Measurements from ENCODE around the gene SPOCD1. TPM values are rescaled to one million over a fixed set of nuclear protein-coding genes. Genes with fewer than 3 reads are reported as not detected.

The SPOCD1 gene
- total and polyA plus RNA-seq, 5 experiments from 2014 or later, result 0.36 TPM; not detected in 4

DNA sequence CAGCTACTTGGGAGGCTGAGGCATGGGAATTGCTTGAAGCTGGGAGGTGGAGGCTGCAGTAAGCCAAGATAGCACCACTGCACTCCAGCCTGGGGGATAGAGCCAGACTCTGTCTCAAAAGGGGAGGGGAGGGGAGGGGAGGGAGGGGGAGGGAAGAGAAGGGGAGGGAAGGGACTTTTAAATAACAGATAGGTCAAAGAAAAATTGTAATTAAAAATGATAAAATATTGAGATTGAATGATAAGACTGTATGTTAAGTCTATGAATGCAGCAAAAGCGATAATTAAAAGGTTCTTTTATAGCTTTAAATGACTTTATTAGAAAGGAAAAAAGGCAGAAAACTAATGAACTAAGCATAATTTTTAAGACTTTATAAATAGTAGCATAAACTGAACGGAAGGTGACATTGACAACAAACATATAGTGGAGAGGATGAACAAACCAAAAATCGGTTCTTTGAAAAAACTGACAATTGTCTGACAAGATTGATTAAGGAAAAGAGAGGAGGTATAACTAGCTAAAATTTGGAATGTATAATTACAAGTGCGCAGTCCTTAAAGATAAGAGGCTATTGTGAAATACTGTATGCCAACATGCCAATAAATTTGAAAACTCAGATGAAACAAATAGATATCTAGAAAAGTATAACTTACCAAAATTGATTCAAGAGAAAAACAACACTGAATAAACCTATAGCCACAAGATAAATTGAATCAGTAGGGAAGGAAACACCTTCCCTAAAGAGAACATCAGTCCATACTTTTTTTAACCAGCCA is 8.4 kb downstream of the SPOCD1 start:
- POLR2A ChIA-PET, result no interaction called here
- no peak for ATAC-seq
- no peaks in the 10 kb centered on the region for H3K36me3 Mint-ChIP-seq
- peaks cover 0 to 7% (median 6%) of the 10 kb centered on the region in 4 donors for H3K4me1 Mint-ChIP-seq
- H3K9me3 Mint-ChIP-seq, result no peaks in the 10 kb centered on the region
- no peak for DNase-seq
- H3K4me3 Mint-ChIP-seq, result no peak overlapping the region
- H3K27me3 Mint-ChIP-seq, result no peaks in the 10 kb centered on the region
- peak overlapping the region in 1 of 10 donors; percentile 75 for H3K27ac Mint-ChIP-seq

DNA sequence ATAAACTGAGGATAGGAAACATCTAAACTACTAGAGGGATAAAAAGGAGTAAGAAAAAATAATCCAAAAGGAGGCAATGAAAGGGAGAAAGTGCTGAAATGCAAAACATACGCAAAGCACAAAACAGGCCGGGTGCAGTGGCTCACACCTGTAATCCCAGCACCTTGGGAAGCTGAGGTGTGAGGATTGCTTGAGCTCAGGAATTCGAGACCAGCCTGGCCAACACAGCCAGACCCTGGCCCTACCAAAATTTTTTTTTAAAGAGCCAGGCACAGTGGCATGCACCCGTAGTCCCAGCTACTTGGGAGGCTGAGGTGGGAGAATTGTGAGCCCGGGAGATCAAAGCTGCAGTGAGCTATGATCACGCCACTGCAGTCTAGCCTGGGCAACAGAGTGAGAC is 10.5 kb downstream of the SPOCD1 start:
- Mint-ChIP-seq H3K4me1 (peaks cover 0 to 20% (median 11%) of the 10 kb centered on the region in 4 donors), H3K4me3 (no peak overlapping the region), H3K36me3 (no peaks in the 10 kb centered on the region), H3K27ac (no peak overlapping the region), H3K9me3 (no peaks in the 10 kb centered on the region), H3K27me3 (peaks cover 0 to 2% (median 0%) of the 10 kb centered on the region in 5 donors)
- ATAC-seq, result no peak
- POLR2A ChIA-PET, result interaction anchor here (0.7 kb wide), 1 partner anchor 363 kb away, joined by 3 read pairs; no protein-coding TSS in a partner anchor
- no peak for DNase-seq

DNA sequence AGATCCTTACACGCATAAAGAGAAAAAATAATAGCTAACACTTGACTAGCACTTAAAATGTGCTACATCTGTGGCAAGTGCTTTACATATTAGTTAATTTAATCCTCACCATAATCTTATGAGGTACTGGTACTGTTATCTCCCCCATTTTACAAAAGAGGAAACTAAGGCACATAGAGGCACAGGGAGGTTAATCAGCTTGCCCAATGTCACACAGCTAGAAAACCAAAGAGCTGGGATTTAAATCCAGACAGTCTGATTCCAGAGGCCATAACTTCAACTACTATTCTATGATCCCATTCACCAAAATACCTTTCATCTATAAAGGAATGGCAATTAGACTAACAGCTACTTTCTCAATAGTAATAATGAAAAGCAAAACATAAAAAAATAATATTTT is 11.7 kb downstream of the SPOCD1 start:
- POLR2A ChIA-PET, result interaction anchor here (0.6 kb wide), 1 partner anchor 13 kb away, joined by 3 read pairs; no protein-coding TSS in a partner anchor
- no peaks in the 10 kb centered on the region for H3K9me3 Mint-ChIP-seq
- DNase-seq (no peak), ATAC-seq (no peak)
- H3K36me3 Mint-ChIP-seq, result no peaks in the 10 kb centered on the region
- H3K4me1 Mint-ChIP-seq, result peaks cover 0 to 20% (median 11%) of the 10 kb centered on the region in 4 donors
- H3K27ac Mint-ChIP-seq, result peak overlapping the region in 1 of 10 donors; percentile 7
- H3K4me3 Mint-ChIP-seq, result no peak overlapping the region
- peaks cover 0 to 2% (median 0%) of the 10 kb centered on the region in 5 donors for H3K27me3 Mint-ChIP-seq

DNA sequence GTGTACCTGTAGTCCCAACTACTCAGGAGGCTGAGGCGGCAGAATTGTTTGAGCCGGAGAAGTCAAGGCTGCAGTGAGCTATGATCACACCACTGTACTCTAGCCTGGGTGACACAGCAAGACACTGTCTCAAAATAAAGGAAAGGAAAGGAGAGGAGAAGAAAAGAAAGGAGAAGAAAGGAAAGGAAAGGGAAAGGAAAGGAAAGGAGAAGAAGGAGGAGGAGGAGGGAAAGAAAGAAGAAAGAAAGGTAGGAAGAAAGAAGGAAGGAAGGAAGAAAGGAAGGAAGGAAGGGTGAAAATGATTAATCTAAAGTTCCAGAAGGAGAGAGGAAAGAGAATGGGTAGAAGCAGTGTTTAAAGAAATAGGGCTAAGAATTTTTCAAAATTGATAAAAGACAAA is 12.2 kb downstream of the SPOCD1 start:
- H3K27ac Mint-ChIP-seq, result peak overlapping the region in 3 of 10 donors; percentile 7 to 44 (median 14)
- H3K4me3 Mint-ChIP-seq, result no peak overlapping the region
- POLR2A ChIA-PET, result interaction anchor here (0.6 kb wide), 1 partner anchor 13 kb away, joined by 3 read pairs; no protein-coding TSS in a partner anchor

DNA sequence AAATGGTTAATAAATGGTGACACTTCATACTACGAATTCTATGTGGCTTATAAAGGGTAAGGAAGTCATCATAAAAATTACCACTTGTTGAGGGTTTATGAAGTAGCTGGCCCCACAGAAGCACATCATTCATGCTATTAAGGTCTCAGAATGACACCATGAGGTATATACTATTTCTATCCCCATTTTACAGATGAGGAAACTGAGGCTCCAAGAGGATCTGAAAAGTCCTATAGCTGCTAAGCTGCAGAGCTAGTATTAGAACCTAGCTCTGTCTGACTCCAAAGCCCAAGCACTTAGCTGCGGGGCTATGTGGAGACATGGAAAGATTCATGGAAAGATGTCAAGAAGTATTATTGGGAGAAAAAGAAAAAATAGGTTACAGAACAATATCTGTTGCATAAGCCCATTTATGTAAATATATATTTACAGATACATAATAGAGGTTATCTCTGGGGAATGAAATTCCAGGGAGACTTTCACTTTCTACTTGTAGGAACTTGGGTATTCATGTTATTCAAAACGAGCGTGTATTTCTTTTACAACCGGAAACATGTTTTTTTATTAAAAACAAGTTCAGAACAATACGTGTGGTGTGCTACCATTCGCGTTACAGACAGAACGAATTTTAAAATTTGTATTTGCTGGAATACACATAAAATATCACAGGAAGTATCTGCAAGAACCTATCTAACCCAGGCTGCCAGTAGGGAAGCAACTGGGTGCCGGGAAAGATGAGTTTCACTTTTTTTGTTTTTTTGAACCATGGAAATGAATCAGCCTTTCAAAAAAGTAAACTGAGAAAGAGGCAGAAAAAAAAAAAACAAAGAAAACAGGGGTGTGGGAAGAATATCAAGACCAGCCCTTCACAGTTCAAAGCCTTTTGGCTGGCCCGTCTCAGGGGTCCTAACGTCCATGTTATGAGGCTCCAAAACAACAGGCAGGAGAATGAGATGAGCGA is 13.4 kb downstream of the SPOCD1 start:
- POLR2A ChIA-PET, result interaction anchor here (0.6 kb wide), 1 partner anchor 202 kb away, joined by 3 read pairs; no protein-coding TSS in a partner anchor
- no peak for ATAC-seq
- H3K36me3 Mint-ChIP-seq, result no peaks in the 10 kb centered on the region
- DNase-seq, result no peak
- peaks cover 0 to 20% (median 11%) of the 10 kb centered on the region in 4 donors for H3K4me1 Mint-ChIP-seq
- peak overlapping the region in 8 of 10 donors; percentile 13 to 81 (median 52) for H3K27ac Mint-ChIP-seq
- H3K9me3 Mint-ChIP-seq, result no peaks in the 10 kb centered on the region
- peak overlapping the region in 9 of 10 donors; percentile 52 to 78 (median 68) for H3K4me3 Mint-ChIP-seq
- peaks cover 0 to 2% (median 1%) of the 10 kb centered on the region in 5 donors for H3K27me3 Mint-ChIP-seq

More for the DNA sequence above, 12.2 kb downstream of the SPOCD1 start:
- ATAC-seq, result no peak
- DNase-seq, result no peak
- peaks cover 0 to 20% (median 11%) of the 10 kb centered on the region in 4 donors for H3K4me1 Mint-ChIP-seq
- no peaks in the 10 kb centered on the region for H3K9me3 Mint-ChIP-seq
- H3K27me3 Mint-ChIP-seq, result peaks cover 0 to 2% (median 0%) of the 10 kb centered on the region in 5 donors
- no peaks in the 10 kb centered on the region for H3K36me3 Mint-ChIP-seq

DNA sequence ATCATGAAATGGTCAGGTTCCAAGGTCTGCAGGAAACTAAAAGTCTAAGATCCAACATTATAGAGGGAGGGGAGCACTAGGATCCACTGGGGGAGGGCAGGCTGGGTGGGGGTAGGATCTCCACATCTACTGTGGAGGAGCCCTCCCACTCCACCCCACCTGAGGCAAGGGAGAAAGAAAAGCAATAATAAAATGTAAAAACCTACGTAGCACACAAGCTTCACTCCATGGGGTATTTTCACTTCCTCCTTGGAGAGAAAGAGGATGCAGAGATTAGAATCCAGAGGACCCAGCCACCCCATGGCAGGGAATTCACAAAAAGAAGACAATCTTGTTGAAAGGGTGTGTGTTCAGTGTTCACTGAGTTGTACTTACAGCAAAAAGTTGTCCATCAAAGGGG is 14.4 kb downstream of the SPOCD1 start:
- Mint-ChIP-seq H3K4me3 (no peak overlapping the region), H3K27ac (peak overlapping the region in 4 of 10 donors; percentile 25 to 62 (median 43)), H3K27me3 (peaks cover 0 to 2% (median 2%) of the 10 kb centered on the region in 5 donors), H3K4me1 (peaks cover 0 to 20% (median 11%) of the 10 kb centered on the region in 4 donors), H3K36me3 (no peaks in the 10 kb centered on the region), H3K9me3 (no peaks in the 10 kb centered on the region)
- POLR2A ChIA-PET, result no interaction called here
- no peak for DNase-seq
- ATAC-seq, result no peak

DNA sequence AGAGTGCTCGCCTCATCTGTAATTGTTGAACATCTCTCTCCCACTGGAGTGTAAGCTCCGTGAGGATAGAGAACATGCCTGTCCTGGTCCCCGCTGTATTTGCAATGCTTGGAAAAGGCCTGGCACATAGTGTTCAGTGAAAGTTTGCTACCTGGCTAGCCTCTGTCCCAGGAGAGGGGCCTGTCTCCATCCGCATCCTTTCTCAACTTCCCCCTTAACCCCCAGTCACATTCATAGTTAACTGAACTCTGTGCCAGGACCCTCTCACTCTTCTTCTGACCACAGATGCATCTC is 15.2 kb downstream of the SPOCD1 start:
- ATAC-seq (no peak), DNase-seq (no peak)
- Mint-ChIP-seq H3K27ac (peak overlapping the region in 3 of 10 donors; percentile 41 to 69 (median 62)), H3K9me3 (no peaks in the 10 kb centered on the region), H3K27me3 (peaks cover 0 to 2% (median 2%) of the 10 kb centered on the region in 5 donors), H3K4me3 (no peak overlapping the region), H3K4me1 (peaks cover 0 to 20% (median 11%) of the 10 kb centered on the region in 4 donors), H3K36me3 (no peaks in the 10 kb centered on the region)
- POLR2A ChIA-PET, result no interaction called here

DNA sequence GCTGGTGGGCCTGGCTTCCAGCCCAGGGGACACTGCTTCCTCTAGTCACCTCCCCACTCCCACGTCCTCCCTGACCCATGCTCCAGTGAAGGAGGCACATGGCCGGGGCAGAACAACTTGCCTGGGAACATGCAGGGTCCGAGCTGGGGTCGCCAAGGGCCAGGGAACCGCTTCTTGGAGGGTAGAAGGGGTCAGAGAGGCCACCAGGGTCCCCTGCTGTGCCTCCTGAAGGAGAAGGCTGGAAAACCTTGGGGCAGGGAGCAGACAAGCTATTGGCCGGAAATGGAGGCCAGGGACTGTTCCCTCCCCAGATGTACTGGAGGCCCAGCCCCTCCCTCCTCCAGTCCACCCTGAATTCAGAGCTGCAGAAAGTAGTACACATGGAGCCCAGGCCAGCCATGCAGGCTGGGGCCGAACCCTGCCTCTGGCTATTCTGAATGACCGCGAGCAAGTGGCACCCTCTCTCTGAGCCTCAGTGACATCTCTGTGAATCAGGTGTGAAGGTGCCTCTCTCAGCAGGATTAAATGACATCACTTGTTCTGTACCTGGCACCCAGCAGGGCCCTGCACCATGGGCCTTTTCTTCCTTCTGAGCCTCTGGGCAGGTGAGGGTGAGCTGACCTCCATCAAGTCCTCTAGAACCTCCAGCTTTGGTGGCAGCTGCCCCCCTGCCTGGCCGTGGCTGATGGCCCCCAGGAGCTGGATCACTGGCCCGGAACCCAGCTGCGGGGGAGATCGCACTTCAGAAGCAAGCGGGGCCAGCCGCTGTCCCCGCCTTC is 15.7 kb downstream of the SPOCD1 start:
- Mint-ChIP-seq H3K4me1 (peaks cover 0 to 20% (median 11%) of the 10 kb centered on the region in 4 donors), H3K9me3 (no peaks in the 10 kb centered on the region), H3K4me3 (no peak overlapping the region), H3K36me3 (no peaks in the 10 kb centered on the region), H3K27me3 (peaks cover 0 to 2% (median 2%) of the 10 kb centered on the region in 5 donors), H3K27ac (peak overlapping the region in 1 of 10 donors; percentile 41)
- POLR2A ChIA-PET, result no interaction called here
- ATAC-seq (no peak), DNase-seq (no peak)

DNA sequence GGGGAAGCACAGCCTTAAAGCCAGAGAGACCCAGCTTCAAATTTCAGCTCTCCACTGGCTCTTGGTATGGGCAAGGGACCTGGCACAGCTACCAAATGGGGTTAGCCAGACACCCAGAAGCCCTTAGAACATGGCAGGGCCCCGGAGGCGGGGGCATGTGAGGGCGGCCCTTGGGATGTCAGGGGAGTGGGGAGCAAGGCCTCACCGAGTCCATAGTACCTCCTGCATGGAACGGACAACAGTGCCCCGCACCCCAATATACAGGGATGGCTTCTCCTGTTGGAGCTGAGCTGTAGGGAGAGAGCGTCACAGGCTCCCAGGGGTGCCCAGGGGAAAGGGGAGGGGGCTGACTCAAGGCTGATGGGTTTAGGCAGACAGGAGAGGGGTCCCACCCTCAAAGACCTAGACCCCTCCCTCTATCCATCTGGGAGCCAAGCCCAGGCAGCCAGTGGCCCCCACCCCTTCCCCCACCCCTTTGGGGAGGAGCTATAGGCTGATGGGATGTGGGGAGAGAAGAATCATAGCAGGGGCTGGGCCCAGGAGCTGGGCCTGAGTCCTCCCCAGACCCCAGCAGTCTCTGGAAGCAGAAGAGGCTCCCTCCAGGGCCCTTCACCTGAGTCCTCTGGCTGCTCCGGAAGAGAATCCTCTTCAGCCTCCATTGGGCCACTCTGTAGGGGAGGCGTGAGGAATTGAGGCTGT is 16.5 kb downstream of the SPOCD1 start:
- Mint-ChIP-seq H3K4me1 (peaks cover 0 to 20% (median 11%) of the 10 kb centered on the region in 4 donors), H3K4me3 (no peak overlapping the region), H3K27ac (peak overlapping the region in 1 of 10 donors; percentile 28), H3K36me3 (no peaks in the 10 kb centered on the region), H3K27me3 (peaks cover 0 to 2% (median 2%) of the 10 kb centered on the region in 5 donors), H3K9me3 (no peaks in the 10 kb centered on the region)
- DNase-seq (no peak), ATAC-seq (no peak)
- POLR2A ChIA-PET, result interaction anchor here (1.2 kb wide), 1 partner anchor 10 kb away, joined by 8 read pairs; no protein-coding TSS in a partner anchor

DNA sequence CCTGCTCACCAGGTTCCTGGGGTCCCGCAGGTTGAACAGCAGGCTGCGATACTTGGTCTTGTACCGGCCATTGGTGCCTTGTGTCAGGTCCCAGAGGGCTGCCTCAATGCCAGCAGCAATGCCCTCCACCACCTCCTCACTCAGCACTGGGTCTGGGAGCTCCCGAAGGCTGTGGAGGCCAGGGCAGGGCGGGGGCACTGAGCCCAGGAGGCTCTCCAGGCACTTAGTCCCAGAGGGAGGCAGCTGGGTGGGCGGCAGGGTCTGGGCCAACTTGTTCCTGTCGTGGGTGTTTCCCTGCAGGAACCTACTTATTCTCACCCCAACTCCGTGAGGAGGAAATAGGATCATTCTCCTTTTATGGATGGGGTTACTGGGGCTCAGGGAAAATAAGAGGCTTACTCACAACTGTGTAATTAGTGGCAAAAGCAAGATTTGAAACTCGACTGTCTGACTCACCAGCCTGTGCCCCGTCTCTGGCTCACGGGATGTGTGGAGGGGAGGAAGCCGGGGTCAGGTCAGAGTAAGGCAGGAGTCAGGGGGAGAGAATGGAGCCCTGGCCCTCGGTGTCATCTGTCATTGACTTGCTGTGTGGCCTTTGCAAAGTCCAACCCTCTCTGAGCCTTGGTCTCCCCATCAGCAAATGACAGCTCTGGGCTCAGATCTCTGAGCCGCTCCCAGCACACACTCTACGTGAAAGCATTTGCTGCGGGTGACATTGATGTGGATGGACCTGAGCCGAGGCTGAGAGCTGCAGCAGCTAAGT is 17.2 kb downstream of the SPOCD1 start:
- no peak for ATAC-seq
- POLR2A ChIA-PET, result interaction anchor here (0.6 to 1.2 kb wide), 2 partner anchors 9 to 154 kb away, joined by 3 to 8 read pairs; partner anchors contain the start of gene PEF1
- no peaks in the 10 kb centered on the region for H3K9me3 Mint-ChIP-seq
- H3K27ac Mint-ChIP-seq, result peak overlapping the region in 1 of 10 donors; percentile 28
- H3K27me3 Mint-ChIP-seq, result peaks cover 0 to 2% (median 2%) of the 10 kb centered on the region in 5 donors
- H3K36me3 Mint-ChIP-seq, result no peaks in the 10 kb centered on the region
- peaks cover 0 to 20% (median 11%) of the 10 kb centered on the region in 4 donors for H3K4me1 Mint-ChIP-seq
- no peak overlapping the region for H3K4me3 Mint-ChIP-seq
- no peak for DNase-seq

DNA sequence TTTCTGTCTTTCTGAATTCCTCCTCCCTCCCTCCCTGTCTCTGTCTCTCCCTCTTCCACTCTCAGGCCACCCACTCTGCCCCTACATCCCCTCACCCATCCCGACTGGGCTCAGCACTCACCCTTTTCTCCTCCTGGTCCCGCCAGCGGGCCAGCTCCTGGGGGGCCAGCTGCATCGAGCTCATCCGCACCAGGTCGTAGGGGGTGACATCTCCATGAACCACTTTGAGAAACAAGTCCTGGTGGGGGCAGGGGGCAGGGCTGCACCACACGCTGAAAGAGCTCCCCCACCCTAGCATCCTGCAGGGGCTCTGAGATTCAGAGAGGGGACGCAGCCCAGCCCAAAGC is 17.8 kb downstream of the SPOCD1 start:
- peaks cover 0 to 19% (median 11%) of the 10 kb centered on the region in 4 donors for H3K4me1 Mint-ChIP-seq
- POLR2A ChIA-PET, result interaction anchor here (0.6 to 1.1 kb wide), 2 partner anchors 134 to 153 kb away, joined by 3 to 4 read pairs; partner anchors contain the start of gene PEF1
- H3K36me3 Mint-ChIP-seq, result no peaks in the 10 kb centered on the region

More for the DNA sequence above, 17.8 kb downstream of the SPOCD1 start:
- H3K9me3 Mint-ChIP-seq, result no peaks in the 10 kb centered on the region
- peak overlapping the region in 1 of 10 donors; percentile 24 for H3K4me3 Mint-ChIP-seq
- H3K27ac Mint-ChIP-seq, result no peak overlapping the region
- peaks cover 0 to 2% (median 2%) of the 10 kb centered on the region in 5 donors for H3K27me3 Mint-ChIP-seq
- no peak for DNase-seq
- no peak for ATAC-seq

Data from naive thymus-derived CD8-positive, alpha-beta T cell (primary cell).